Mesenchymal stem cell (in vitro differentiated cells and primary cell): ENCODE results near the gene ATG2A.

Experiments
- DNase-seq: peaks from one replicate; pipeline ENCODE4 v3.0.0-alpha.2; 2013
- H2AFZ ChIP-seq: one replicate; pipeline ENCODE4 v1.6.1; 2013; ENCODE audit warnings: low read depth, mild to moderate bottlenecking, control low read depth, inconsistent platforms, low read length, moderate library complexity
- H2AK5ac ChIP-seq: 2 replicates; pipeline ENCODE4 v1.6.1; 2013; ENCODE audit warnings: low read length, moderate library complexity, mild to moderate bottlenecking, inconsistent platforms; ENCODE audit not compliant: severe bottlenecking
- H2BK120ac ChIP-seq: one replicate; pipeline ENCODE4 v1.6.1; 2013; ENCODE audit warnings: low read depth, mild to moderate bottlenecking, inconsistent platforms, low read length, moderate library complexity
- H2BK12ac ChIP-seq, 2 experiments: one replicate each; pipeline ENCODE4 v1.6.1; 2013; ENCODE audit warnings: inconsistent platforms in 2 of 2, low read length in 2 of 2, mild to moderate bottlenecking in 2 of 2, moderate library complexity in 2 of 2, control low read depth in 1 of 2
- H2BK15ac ChIP-seq: one replicate; pipeline ENCODE4 v1.6.1; 2013; ENCODE audit warnings: mild to moderate bottlenecking, low read depth, inconsistent platforms; ENCODE audit not compliant: poor library complexity, severe bottlenecking
- H2BK5ac ChIP-seq: 2 replicates; pipeline ENCODE4 v1.6.1; 2013; ENCODE audit warnings: low read depth, mild to moderate bottlenecking, low read length, control low read depth, inconsistent platforms; ENCODE audit not compliant: poor library complexity, severe bottlenecking
- H3K14ac ChIP-seq, 2 experiments: one replicate each; pipeline ENCODE4 v1.6.1; 2013; ENCODE audit warnings: inconsistent platforms in 2 of 2, low read length in 2 of 2, control low read depth in 1 of 2, mild to moderate bottlenecking in 1 of 2, moderate library complexity in 1 of 2
- H3K18ac ChIP-seq, 2 experiments: one replicate each; pipeline ENCODE4 v1.6.1; 2013; ENCODE audit warnings: inconsistent platforms in 2 of 2, low read length in 2 of 2, control low read depth in 1 of 2, low read depth in 1 of 2, mild to moderate bottlenecking in 1 of 2
- H3K23ac ChIP-seq, 2 experiments: one replicate each; pipeline ENCODE4 v1.6.1; 2013; ENCODE audit warnings: inconsistent platforms in 2 of 2, low read length in 2 of 2, mild to moderate bottlenecking in 2 of 2, moderate library complexity in 2 of 2, control low read depth in 1 of 2
- H3K27ac ChIP-seq: 2 replicates; pipeline ENCODE4 v1.5.1; 2013; ENCODE audit warnings: mild to moderate bottlenecking, moderate library complexity, low read length, control low read depth, inconsistent platforms; ENCODE audit not compliant: poor library complexity, severe bottlenecking
- H3K27me3 ChIP-seq, 2 experiments: 2 replicates each; pipeline versions ENCODE4 v1.6.1 to v1.7.0; 2013; ENCODE audit warnings: low read length in 2 of 2, mild to moderate bottlenecking in 2 of 2, moderate library complexity in 2 of 2, control low read depth in 1 of 2, inconsistent platforms in 1 of 2; ENCODE audit not compliant: control insufficient read depth in 1 of 2, insufficient read depth in 1 of 2
- H3K36me3 ChIP-seq, 2 experiments: 2 replicates each; pipeline versions ENCODE4 v1.6.1 to v1.7.0; 2013; ENCODE audit warnings: low read length in 2 of 2, control low read depth in 1 of 2, inconsistent platforms in 1 of 2, low read depth in 1 of 2, mild to moderate bottlenecking in 1 of 2; ENCODE audit not compliant: insufficient read depth in 2 of 2, control insufficient read depth in 1 of 2
- H3K4ac ChIP-seq, 2 experiments: one replicate each; pipeline ENCODE4 v1.6.1; 2013; ENCODE audit warnings: inconsistent platforms in 2 of 2, low read length in 2 of 2, mild to moderate bottlenecking in 2 of 2, moderate library complexity in 2 of 2, control low read depth in 1 of 2, low read depth in 1 of 2
- H3K4me1 ChIP-seq: 2 replicates; pipeline ENCODE4 v1.6.1; 2013; ENCODE audit warnings: low read depth, low read length, control low read depth; ENCODE audit not compliant: control insufficient read depth, insufficient read depth
- H3K4me2 ChIP-seq: 2 replicates; pipeline ENCODE4 v1.6.1; 2013; ENCODE audit warnings: low read length, mild to moderate bottlenecking, inconsistent platforms; ENCODE audit not compliant: poor library complexity, severe bottlenecking
- H3K4me3 ChIP-seq, 2 experiments: 2 replicates each; pipeline versions ENCODE4 v1.5.1 to v1.7.0; 2013; ENCODE audit warnings: low read length in 2 of 2, mild to moderate bottlenecking in 2 of 2, control low read depth in 1 of 2, low read depth in 1 of 2; ENCODE audit not compliant: insufficient read depth in 1 of 2
- H3K79me1 ChIP-seq: replicated peaks from 2 replicates; pipeline ENCODE4 v1.6.1; 2013; ENCODE audit warnings: mild to moderate bottlenecking, control low read depth, low read length, inconsistent platforms; ENCODE audit not compliant: poor library complexity, severe bottlenecking
- H3K9ac ChIP-seq: 2 replicates; pipeline ENCODE4 v1.7.0; 2013; ENCODE audit warnings: mild to moderate bottlenecking, low read length, moderate library complexity
- H3K9me3 ChIP-seq: 2 replicates; pipeline ENCODE4 v1.7.0; 2013; ENCODE audit warnings: mild to moderate bottlenecking, low read length; ENCODE audit not compliant: control insufficient read depth
- H4K8ac ChIP-seq: one replicate; pipeline ENCODE4 v1.6.1; 2013; ENCODE audit warnings: inconsistent platforms, mild to moderate bottlenecking, low read length, moderate library complexity
- H4K91ac ChIP-seq: one replicate; pipeline ENCODE4 v1.6.1; 2013; ENCODE audit warnings: mild to moderate bottlenecking, low read length, inconsistent platforms
- WGBS: methylation state at CpG from one replicate; pipeline ENCODE4 v1.1.7; 2013; ENCODE audit warnings: mixed read lengths; 5-methylcytosine and 5-hydroxymethylcytosine counted together

Gene ATG2A

GRCh38 chr11:64875369-64876228 lies 41.4 kb downstream of the ATG2A start:
- Histone ChIP-seq H3K79me1 (peaks cover 3% of the 10 kb centered on the region), H3K18ac (peak overlapping the region in 1 of 2 experiments; percentile 82), H3K4me2 (peak overlapping the region; percentile 85), H2BK12ac (peak overlapping the region in 1 of 2 experiments; percentile 70), H3K14ac (peak overlapping the region in 1 of 2 experiments; percentile 77), H3K23ac (peak overlapping the region in 1 of 2 experiments; percentile 84), H3K9ac (peak overlapping the region; percentile 92), H3K27ac (peak overlapping the region; percentile 21), H3K9me3 (no peaks in the 10 kb centered on the region), H3K36me3 (peaks cover 32 to 38% of the 10 kb centered on the region in 2 experiments), H2BK5ac (no peak overlapping the region), H4K8ac (no peak overlapping the region), H3K27me3 (no peaks in the 10 kb centered on the region), H3K4ac (peak overlapping the region in 1 of 2 experiments; percentile 67), H2AK5ac (peak overlapping the region; percentile 23), H4K91ac (peak overlapping the region; percentile 30), H3K4me1 (peaks cover 50% of the 10 kb centered on the region), H2BK15ac (no peak overlapping the region), H3K4me3 (peak overlapping the region; percentile 26 to 100), H2AFZ (no peak overlapping the region), H2BK120ac (no peak overlapping the region)
- DNase-seq = no peak
- WGBS = 90% methylated on average over 14 of the region's 17 CpGs

- Histone ChIP-seq H2BK5ac (no peak overlapping the region), H3K27me3 (no peaks in the 10 kb centered on the region), H3K23ac (no peak overlapping the region), H4K91ac (no peak overlapping the region), H3K4me2 (no peak overlapping the region), H3K79me1 (peaks cover 1% of the 10 kb centered on the region), H3K18ac (peak overlapping the region in 1 of 2 experiments; percentile 1), H2BK12ac (no peak overlapping the region), H3K14ac (no peak overlapping the region), H3K27ac (no peak overlapping the region), H3K4me3 (no peak overlapping the region), H2BK120ac (no peak overlapping the region), H3K36me3 (peaks cover 32 to 46% of the 10 kb centered on the region in 2 experiments), H3K4ac (no peak overlapping the region), H4K8ac (no peak overlapping the region), H2BK15ac (no peak overlapping the region), H3K9me3 (no peaks in the 10 kb centered on the region), H3K4me1 (peaks cover 60% of the 10 kb centered on the region), H2AFZ (no peak overlapping the region), H3K9ac (no peak overlapping the region), H2AK5ac (peak overlapping the region; percentile 13)
- peak; percentile 68 for DNase-seq
- WGBS = 92% methylated on average over 29 of the region's 29 CpGs
These were observed 42.4 kb downstream of the ATG2A start for GRCh38 chr11:64874308-64875240.

- Histone ChIP-seq H2BK120ac (no peak overlapping the region), H2AFZ (no peak overlapping the region), H3K14ac (no peak overlapping the region), H4K8ac (no peak overlapping the region), H4K91ac (no peak overlapping the region), H3K79me1 (no peaks in the 10 kb centered on the region), H2AK5ac (no peak overlapping the region), H3K23ac (no peak overlapping the region), H3K27ac (no peak overlapping the region), H3K9me3 (no peaks in the 10 kb centered on the region), H3K4me2 (no peak overlapping the region), H2BK12ac (no peak overlapping the region), H3K36me3 (peaks cover 34 to 54% of the 10 kb centered on the region in 2 experiments), H3K4ac (no peak overlapping the region), H3K18ac (no peak overlapping the region), H3K4me1 (peaks cover 71% of the 10 kb centered on the region), H3K9ac (no peak overlapping the region), H3K4me3 (no peak overlapping the region), H2BK5ac (no peak overlapping the region), H3K27me3 (no peaks in the 10 kb centered on the region), H2BK15ac (no peak overlapping the region)
- no peak for DNase-seq
- WGBS = 87% methylated on average over 7 of the region's 8 CpGs
These were observed 44.1 kb downstream of the ATG2A start for GRCh38 chr11:64872790-64873488.
